SK-MEL-5 (cell line): ENCODE measurements around the gene SYNGR4. TPM values are rescaled to one million over a fixed set of nuclear protein-coding genes. Genes with fewer than 3 reads are reported as not detected.
"Not testable (repeated sequence)": the region's sequence is repeated elsewhere in the genome, so short reads cannot be mapped to it uniquely, and the experiment has no call there.

ENCODE experiments used
- DNase-seq: peaks from one replicate; pipeline ENCODE4 v3.0.0-alpha.2; 2016; ENCODE audit warnings: low read depth, low spot score
- in situ Hi-C: cut with HindIII; loops from 2 replicates; pipeline ENCODE4 v1.10.0; 2016; ENCODE audit warnings: low sequenced_read_pairs, high pct_unique_total_duplicates, low pct_unique_long_range_greater_than_20kb
- total RNA-seq: library from RNA; depleted of rRNA; stranded (reverse); fragments of >200 nt; shearing (Covaris generic); gene quantifications from 2 replicates; pipeline ENCODE4 v1.2.3, GENCODE V29; 2014

The SYNGR4 gene
- total RNA-seq, 1 experiment from 2014 or later: not detected

DNA sequence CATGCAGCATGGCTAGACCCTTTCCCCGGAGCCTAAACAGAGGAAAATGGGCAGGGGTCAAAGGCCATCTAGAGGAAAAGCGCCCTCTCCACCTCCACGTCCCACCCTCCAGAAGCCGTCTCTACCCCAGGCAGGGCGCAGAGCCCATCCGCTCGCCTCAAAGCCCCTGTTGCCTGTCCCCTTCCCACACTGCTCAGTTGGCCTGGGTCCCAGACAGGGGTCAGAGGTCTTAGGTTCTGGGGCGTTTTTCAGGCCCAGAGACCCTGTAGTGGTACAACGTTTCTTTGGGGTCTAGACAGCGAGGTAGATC is 712 bp upstream of the SYNGR4 start:
- in situ Hi-C loops: no loop called here

DNA sequence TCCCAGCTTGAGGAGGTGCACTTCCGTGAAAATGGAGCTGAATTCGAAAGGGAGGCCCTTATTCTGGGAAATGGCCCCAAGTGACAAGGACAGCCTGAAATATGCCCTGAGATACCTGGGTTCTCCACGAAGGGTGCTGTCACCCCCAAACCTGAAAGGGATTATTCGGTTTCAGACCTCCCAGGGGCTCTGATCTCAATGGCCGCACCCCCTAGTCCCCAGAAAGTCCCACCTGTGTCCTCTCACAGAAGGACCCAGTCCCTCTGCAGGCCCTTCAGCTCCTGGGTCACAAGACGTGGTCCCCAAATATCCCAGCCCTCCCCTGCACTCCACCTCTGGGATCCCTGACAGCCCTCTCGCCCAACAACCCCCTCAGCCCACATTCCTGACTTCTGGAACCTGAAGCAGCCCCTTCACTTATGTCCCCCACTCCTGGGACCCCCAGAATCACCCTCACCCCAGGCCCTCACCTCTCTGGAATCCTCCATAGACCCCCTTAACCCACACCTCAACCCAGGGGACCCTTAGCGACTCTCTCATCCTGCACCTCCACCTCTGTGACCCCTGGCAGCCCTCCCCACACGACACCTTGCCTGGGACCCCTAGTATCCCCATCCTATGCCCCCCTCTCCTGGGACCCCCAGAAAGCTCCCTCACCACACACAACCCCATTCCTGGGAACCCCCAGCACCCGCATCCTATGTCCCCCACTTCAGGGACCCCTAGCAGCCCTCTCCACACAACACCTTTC is 606 bp downstream of the SYNGR4 start:
- DNase-seq: no peak

More for the DNA sequence above, 712 bp upstream of the SYNGR4 start:
- DNase-seq: no peak

DNA sequence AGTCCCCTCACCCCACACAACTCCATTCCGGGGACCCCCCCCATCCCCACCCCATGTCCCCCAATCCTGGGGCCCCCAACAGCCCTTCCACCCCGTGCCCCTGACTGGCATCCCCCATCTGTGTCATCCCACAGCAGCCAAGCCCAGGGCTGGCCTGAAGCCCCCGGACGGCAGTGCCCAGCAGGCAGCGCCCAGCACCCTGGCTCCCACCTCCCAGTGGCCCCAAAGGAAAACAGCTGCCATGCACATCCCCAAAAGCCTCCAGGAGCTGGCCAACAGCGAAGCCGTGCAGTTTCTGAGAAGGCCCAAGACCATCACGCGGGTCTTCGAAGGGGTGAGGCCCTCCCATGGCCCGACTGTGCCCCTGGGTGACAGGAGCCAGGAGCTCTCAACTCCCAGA is 1.4 kb downstream of the SYNGR4 start:
- DNase-seq: no peak
- in situ Hi-C loops: no loop called here

More for the DNA sequence above, 606 bp downstream of the SYNGR4 start:
- in situ Hi-C loops: no loop called here

DNA sequence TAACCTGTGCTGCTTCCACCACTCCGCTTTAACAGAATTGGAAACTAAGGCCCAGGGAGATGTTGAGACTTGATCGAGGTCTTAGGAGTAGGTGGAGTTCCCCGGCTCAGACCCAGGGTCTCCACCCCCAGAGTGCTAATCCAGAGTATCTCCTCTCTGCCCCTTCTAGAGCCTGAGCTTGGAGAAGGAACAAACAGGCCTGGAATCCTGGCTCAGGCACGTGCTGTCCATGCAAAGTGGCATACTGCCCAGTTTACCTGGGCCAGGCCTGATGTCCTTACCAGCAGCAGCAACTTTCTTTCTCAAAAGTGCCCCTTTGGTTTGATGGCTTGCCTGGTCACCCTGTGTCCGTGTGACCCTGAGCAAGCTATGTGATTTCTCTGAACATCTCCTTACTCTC is 3.7 kb downstream of the SYNGR4 start:
- DNase-seq: no peak
- in situ Hi-C loops: no loop called here

DNA sequence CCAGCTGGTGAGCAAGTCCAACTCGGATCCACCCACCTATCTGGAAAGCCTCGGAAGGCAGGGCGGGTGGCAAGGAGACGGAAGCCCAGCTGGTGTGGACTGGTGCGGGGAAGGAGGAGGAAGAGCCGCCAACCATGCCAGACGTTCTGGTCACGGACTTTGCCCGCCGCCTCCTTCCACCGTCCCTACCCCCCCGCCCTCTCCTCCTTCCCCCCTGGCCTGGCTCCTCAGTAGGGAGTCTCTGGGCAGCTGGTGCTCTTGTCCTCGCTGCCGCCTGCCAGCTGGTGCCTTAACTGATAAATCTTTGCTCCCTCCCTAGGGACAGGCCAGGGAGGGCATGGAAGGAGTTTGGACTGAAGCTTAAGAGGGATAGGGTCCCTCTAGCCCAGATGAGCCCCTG is 4.8 kb downstream of the SYNGR4 start:
- DNase-seq: no peak
- in situ Hi-C loops: no loop called here

DNA sequence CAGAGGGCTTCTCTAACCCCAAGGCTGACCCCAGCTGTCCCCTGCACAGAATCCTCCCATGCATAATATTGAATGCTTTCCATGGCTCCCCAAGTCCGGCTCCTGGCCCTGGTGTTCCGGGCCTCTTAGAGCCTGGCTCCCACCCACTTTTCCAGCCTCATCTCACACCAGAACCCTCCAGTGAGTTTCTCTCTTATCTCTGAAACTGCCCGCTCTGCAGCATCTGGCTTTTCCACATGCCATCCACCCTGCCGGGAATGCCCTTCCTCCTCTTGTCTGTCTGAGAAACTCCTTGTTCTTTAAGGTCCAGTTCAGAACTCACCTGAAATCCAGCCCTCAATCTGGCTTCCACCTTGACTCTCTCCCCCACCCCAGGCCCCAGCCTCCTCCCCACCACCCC is 6.8 kb downstream of the SYNGR4 start:
- DNase-seq: no peak
- in situ Hi-C loops: no loop called here

DNA sequence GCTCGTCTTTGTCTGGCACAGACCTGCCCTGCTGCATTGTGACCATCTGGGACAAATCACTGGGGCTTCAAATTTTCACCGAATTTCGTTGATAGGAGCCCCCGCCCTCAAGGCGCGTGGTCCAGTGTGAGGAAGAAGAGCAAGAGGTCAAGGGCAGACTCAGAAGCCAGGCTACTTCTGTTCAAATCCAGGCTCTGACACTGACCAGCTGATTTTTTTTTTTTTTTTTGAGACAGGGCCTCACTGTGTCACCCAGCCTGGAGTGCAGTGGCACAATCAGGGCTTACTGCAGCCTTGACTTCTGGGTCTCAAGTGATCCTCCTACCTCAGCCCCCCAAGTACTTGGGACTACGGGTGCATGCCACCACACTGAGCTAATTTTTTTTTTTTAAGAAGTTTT is 7.2 kb downstream of the SYNGR4 start:
- in situ Hi-C loops: no loop called here
- no peak for DNase-seq

DNA sequence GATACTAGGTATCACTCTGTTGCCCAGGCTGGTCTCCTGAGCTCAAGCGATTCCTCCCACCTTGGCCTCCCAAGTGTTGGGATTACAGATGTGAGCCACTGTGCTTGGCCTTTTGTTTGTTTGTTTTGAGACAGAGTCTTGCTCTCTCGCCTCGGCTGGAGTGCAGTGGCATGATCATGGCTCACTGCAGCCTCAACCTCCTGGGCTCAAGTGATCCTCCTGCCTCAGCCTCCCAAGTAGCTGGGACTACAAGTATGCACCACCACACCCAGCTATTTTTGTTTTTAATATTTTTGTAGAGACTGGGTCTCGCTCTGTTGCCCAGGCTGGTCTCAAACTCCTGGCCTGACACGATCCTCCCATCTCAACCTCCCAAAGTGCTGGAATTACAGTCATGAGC is 7.6 kb downstream of the SYNGR4 start:
- in situ Hi-C loops, DNase-seq: not testable (repeated sequence)

DNA sequence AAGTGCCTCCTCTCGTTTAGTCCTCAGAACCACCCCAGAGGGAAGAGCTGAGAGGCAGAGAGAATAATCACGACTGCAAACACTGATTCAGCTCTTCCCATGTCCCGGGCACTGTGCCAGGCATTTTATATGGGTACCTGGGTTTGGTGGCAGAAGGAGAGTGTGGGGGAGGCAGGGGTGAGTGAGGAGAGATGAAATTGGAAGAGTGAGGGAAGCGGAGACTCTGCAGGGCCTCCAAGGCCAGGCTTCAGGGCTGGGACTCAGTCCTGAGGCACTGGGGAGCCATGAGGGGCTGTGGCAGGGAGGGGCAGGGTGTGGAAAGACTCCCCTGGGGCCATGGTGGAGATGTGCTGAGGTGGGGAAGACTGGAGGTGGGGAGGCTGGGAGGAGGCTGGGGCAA is 8.7 kb downstream of the SYNGR4 start:
- no peak for DNase-seq
- in situ Hi-C loops: no loop called here

DNA sequence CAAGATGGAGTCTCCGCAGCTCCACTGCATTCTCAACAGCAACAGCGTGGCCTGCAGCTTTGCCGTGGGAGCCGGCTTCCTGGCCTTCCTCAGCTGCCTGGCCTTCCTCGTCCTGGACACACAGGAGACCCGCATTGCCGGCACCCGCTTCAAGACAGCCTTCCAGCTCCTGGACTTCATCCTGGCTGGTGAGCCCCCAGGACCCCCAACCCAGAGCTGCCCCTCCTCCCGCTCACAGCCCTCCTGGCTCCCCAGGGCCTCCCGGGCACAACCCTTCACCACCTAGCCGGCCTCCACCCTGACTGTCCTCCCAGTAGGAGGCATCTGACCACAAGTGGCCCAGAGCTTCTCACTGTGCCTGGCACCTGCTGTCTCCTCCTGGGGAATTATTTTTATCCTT is 9.4 kb downstream of the SYNGR4 start:
- no peak for DNase-seq
- in situ Hi-C loops: no loop called here

DNA sequence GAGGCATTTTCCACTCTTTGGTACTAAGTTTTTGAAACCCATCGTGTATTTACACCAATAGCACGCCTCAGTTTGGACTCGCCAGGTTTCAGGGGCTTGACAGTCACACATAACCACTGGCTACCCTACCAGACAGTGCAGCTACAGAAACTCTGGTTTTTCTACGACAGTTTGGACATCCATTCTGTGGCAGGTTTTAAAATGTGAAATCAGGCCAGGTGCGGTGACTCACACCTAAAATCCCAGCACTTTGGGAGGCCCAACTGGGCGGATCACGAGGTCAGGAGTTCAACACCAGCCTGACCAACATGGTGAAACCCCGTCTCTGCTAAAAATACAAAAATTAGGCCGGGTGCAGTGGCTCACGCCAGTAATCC is 14.0 kb downstream of the SYNGR4 start:
- in situ Hi-C loops: no loop called here
- DNase-seq: no peak

DNA sequence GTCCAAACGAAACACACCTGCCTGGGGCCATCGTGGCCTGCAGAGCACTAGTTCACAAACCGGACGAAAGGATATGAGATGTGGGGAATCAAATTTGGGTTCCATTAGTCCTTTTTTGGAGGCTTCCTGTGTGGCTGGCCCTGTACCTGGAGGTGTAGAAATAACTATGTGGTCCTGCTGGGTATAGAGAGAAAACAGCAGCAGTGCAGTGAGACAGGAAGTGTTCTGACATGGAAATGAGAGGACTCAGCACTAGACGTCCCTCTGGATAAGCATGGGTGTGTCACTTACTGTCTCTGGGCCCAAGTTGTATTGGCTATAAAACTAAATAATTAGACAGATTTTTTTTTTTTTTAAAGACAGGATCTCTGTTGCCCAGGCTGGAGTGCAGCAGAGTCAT is 14.9 kb downstream of the SYNGR4 start:
- no peak for DNase-seq
- in situ Hi-C loops: no loop called here

DNA sequence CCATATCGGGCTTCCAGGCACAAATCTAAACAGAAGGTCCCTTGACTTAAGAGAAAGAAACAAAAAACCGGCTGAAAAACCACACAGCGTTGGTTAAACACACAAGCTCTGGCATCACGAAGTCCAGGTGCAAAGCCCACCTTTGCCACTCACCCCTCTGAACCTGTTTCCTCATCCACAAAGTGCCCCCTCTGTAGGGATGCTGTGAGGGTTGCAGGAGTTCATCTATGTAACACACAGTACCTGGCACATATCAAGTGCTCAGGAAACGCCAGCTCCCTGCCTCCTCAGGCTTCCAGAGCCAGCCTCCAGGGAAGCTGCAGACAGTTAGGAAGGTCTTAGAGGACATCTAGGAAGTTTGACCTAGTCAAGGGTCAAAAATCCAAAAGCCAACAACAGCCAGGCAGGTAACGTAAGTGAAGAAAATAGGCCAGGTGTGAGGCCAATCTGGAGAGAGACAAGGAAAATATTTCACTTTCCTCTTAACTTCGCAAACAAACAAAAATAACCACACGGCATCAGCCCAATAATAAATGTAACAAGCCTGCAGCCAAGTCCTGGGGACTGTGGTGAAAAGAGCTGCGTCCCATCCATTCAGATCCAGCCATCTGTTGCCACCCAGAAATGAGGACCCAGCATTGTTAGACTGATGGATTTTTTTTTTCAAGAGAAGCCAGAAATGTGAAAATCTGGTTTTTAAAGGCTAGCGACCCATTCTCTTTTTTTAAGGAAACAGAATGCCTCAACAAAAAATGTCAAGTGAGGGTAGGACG is 17.2 kb downstream of the SYNGR4 start:
- DNase-seq: no peak
- in situ Hi-C loops: no loop called here

DNA sequence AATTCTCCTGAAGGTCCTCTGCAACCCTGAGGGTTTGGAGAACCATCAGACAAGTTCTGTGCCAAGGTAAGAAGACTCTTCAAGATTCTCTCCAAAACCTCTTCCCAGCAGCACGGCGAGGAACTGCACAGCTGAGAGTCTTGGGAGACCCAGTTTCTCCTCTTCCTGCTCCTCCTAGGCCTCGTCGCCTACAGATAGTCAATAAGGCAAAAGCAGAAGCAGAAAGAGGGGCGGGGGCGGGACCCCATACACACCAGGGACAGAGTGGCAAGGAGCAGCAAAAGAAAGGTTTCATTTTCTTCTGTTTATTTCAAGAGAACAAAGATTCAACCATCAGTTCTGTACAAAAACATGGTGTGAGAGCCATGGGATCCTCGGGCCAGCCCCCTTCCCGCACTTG is 18.1 kb downstream of the SYNGR4 start:
- no peak for DNase-seq
- in situ Hi-C loops: no loop called here

DNA sequence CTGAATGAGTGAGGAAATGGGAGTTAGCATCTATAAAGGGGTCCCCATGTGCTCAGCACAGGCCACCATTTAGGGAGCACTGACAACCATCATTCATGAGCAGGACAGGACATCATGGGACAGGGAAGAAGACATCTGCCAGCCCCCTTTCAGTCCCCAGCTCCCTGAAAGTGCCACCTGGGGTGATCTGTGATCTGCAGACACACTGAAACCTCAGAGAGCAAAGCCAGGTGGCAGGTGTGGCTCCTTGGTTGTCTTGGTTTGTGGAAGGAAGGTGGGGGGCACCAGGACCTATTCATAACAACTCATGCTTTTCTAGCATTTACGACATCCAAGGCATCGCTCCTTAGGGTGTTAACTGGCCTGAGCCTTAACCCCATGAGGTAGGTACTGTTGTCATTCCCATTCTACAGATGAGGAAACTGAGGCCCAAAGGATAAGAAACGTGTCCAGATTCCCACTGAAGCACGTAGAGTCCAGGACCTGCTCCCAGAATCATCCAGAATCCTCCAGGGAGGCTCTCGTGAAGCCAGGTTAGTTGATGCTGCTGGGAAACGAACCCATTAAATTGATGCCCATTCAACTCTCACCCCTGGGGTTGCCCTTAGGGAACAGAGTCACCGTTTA is 21.4 kb downstream of the SYNGR4 start:
- in situ Hi-C loops: no loop called here
- no peak for DNase-seq

DNA sequence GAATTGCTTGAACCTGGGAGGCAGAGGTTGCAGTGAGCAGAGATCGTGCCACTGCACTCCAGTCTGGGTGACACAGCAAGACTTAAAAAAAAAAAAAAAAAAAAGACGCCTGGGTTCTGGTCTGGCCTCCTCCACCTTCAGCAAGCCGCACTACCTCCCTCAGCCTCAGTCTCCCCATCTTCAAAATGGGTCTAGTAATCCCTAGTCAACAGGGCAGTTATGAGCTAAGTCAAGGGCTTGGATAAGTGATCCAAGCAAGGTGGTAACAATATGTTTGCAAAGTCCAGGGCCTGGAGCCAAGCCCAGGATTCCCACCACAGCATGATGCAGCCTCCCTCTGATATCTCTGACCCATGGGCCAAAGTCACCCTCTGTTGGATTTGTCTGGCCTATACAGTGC is 22.8 kb downstream of the SYNGR4 start:
- in situ Hi-C loops: no loop called here
- DNase-seq: no peak

DNA sequence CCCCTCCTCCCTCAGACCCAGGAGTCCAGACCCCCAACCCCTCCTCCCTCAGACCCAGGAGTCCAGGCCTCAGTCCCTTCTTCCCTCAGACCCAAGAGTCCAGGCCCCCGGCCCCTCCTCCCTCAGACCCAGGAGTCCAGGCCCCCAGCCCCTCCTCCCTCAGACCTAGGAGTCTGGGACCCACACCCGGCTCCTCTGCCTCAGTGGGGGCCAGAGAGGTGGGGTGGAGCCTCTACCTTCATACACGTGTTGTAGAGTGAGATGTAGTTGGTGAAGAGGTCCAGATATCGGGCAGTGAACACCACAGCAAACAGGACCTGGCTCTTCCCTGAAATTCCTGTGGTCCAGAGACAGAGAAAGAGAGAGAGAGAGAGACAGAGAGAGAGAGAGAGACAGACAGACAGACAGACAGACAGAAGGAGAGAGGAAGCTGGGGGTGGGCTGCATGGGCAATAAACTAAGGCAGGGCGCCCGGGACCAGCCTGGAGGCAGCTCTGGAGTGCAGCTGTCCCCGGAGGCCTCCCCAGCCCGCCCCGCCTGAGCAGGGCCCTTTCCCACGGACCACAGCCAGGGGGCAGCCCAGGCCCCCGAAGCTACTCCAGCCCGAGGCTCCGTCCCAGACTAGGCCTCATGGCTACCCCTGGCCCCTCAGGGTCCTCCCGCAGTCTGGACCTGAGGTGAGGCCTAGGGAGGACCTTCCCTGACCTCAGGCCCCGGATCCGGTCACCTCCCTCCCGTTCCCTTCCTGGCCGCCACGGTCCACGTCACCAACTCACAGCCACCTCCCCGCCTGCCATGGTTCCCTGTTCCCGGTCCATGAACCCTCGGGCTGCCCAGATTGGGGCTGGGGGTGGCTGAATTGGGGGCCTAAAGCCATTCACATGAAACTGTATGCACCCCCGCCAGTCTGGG is 26.3 kb downstream of the SYNGR4 start:
- peak; percentile 57 for DNase-seq
- in situ Hi-C loops: no loop called here
